CD4-positive, alpha-beta T cell treated with Interleukin-1 beta for 1 hour (primary cell): ENCODE measurements around the gene CAPN8.

Source experiments
- DNase-seq, 2 donors: peaks; one replicate each; pipeline ENCODE4 v3.0.0-alpha.2; 2020 to 2022

CAPN8 gene

DNA sequence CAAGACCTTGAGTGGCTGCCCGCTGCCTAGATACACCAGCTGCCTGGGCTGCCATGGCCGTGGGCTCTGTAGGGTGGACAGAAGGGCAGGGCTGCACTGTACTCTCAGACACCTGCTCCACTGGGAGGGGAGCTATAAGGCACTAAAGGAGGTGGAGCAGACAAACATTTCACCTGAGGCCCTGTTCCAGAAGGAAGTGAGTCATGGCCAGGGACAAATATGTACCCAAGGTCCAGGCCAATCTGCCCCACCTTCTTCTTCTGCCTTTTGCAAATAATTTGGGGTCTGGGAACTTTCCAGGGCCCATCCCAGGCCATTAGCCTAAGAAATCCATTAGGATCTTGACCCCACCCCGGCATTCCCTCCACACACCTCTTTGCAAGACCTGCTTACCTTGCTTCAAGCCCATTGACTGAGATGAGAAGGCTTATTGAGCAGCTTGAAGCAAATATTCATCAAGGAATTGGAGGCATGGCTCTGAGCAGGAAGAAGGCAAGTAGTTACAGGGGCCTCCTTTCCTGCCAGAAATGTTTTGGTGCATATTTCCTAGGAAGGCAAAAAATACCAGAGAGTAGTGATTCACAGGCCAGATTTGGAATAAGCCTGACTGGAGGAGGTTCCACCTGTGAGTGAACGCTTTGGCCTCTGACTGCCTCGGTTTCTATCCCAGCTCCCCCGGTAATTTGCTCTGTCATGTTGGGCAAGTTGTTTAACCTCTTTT, at the start of gene CAPN8:
CAPN8 (minus strand) TSS at position 110 of the 721 bp plus-strand sequence; CDS start at position 55, 55 bp downstream.
- no peak for DNase-seq

DNA sequence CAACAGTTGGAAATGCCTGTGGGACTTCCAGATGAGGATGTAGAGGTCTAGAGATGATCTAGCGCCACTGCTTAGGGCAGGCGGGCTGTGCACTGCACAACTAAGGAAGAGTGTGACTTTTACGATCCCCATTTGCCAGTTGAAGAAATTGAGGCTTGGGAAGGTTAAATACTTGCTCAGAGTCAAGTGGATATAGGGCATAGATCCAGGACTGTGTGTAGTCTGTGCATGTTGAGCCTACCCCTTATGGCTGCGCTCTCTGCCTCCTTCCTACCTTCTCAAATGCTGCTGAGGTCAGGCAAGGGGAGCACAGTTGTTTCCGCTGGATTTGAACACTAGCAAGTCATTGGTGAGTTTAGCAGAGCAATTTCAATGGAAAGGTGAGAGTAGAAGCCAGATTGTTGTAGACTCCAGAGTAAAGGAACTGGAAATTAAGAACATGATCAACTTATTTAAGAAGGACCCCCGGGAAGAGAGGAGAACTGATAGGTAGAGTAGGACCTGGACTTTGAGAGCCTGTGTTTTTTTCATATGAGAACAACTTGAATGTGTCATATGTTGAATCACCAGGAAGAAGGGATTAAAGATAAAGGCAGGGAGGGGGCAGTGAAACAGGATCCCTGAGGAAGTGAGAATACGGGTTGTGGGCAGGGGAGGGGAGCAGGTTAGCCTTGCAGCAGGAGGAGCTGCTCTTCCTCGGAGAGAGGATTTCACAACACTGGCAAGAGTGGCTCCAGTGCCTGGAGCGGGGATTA, 49.5 kb upstream of the CAPN8 start:
- DNase-seq, result peak in 1 of 2 donors; percentile 37

DNA sequence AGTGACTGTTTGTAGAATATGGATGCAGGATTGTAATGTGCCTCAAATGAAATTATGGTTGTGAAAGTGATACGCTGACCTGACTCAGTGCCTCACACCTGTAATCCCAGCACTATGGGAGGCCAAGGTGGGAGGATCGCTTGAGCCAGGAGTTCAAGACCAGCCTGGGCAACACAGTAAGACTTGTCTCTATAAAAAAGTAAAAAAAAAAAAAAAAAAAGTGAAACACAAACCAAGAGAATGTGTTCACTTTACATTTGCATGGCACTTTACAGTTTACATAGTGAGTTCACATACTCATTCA, 48.9 kb upstream of the CAPN8 start:
- DNase-seq, result no peak

DNA sequence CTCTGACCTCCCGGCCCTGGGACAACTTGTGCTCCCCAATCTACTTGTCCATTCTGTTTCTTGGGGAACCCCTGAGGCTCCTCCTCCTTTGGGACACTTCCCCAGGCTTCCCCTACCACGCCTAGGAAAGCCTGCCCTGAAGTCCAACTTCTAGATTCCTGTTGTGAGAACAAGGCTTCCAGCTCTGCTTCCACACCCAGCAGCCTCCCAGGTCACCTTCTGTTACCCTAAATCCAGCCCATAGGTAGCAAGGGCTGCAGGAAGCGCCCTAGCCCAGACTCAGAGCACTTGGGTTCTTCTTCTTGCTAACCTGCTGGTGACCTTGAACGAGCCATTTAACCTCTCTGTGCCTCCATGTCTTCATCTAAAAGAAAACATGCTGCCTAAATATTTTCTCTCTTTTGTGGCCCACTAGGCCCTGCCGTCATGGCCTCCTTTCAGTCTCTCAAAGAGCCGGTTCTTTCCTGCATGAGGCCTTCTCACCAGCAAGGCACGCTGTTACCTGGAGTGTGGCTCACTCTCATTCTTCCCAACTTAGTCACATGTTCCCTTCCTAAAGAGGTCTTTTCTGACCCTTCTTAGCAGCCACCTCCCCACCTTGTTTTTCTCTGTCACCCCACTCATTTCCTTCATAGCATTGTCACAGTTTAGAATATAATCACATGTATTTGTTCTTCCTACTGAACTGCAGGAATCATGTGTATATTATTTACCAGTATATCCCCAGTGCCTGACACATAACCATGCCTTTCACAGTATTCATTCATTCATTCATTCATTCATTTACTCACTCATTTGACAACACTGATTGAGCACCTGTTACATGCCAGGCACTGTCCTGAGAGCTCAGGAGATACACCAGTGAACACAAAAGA, 48.3 kb upstream of the CAPN8 start:
- DNase-seq, result peak; percentile 6 to 20

DNA sequence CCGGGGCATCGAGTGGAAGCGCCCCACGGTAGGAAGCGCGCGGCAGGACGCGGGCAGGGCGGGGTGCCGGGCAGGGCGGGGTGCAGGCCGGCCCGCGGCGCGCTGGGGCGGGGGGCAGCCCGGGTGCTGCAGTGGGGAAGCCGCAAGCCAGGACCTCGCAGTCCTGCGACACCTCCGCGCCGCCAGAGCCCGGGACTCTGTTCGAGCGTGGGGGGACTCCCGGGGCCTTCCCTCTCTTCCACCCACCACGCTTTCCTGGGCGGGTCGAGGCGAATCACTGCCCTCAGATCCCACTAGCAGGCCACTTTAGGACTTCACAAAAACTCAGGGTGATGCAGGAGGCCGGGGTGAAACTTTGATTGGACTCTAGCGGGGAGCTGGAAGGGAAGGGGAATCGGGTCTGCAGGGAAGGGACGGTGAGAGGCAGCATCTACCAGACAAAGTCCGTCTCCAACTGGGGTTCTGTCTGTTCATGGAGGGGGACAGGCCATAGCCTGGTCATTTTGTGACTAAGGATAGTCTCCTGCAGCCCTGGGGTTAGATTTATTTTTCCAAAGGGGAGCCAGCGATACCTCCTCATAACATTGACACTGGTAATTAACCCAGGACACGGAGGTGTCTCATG, 47.5 kb upstream of the CAPN8 start:
- peak; percentile 36 to 40 for DNase-seq

DNA sequence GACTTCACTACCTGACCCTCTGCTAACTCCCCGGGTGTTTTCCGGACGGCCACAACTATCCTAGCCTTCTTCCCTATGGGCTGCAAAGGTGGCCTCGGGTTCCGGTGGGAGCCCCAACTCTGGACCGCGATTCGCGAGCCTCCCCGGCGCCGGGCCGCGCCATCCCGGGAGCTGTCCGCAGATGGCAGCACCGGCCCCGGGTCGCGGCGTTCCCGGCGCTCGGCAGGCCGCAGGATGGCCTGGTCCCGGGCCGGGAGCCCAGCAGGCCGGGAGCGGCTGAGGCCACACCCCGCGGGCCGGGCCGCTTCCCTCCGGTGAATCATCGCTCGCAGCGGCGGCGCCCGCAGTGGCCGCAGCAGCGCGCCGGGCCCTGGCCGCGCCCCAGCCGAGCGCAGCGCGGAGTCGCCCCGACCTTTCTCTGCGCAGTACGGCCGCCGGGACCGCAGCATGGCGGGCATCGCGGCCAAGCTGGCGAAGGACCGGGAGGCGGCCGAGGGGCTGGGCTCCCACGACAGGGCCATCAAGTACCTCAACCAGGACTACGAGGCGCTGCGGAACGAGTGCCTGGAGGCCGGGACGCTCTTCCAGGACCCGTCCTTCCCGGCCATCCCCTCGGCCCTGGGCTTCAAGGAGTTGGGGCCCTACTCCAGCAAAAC, 46.8 kb upstream of the CAPN8 start, which contains the start of gene CAPN2:
CAPN2 (plus strand) TSS at position 346 of the 656 bp plus-strand sequence; CDS start at position 448, 102 bp downstream.
- peak; percentile 64 to 72 for DNase-seq

DNA sequence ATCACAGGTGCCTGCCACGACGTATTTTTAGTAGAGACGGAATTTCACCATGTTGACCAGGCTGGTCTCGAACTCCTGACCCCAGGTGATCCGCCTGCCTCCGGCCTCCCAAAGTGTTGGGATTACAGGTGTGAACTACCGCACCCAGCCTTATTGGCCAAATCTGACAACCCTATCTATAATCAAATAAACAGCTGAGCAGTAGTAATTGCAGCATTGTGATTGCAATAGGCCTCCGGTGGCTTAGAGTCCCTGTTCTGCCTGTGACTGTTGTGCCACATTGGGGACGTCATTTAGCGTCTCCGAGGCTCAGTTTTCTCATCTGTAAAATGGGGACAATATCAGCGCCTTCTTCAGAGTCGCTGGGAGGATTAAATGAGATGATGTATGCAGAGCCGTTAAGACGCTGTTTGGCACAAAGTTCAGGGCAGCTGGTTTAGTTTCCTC, 46.3 kb upstream of the CAPN8 start:
- DNase-seq, result no peak

DNA sequence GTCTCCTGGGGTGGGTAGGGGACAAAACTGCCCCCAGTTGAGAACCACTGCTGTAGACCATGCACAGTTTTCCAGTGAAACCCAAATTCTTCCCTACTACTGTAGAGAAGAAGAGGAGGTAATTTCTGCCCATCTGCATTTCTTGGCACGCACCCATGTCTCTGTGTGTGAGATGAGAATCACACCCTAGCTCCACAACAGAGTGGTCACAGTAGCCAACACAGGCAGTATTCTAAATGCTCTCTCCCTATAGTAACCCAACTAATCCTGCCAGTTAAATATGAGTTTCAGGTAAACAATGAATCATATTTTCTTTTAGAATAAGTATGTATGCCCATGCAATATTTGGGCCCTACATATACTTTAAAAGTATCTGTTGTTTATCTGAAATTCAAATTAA, 45.7 kb upstream of the CAPN8 start:
- no peak for DNase-seq

DNA sequence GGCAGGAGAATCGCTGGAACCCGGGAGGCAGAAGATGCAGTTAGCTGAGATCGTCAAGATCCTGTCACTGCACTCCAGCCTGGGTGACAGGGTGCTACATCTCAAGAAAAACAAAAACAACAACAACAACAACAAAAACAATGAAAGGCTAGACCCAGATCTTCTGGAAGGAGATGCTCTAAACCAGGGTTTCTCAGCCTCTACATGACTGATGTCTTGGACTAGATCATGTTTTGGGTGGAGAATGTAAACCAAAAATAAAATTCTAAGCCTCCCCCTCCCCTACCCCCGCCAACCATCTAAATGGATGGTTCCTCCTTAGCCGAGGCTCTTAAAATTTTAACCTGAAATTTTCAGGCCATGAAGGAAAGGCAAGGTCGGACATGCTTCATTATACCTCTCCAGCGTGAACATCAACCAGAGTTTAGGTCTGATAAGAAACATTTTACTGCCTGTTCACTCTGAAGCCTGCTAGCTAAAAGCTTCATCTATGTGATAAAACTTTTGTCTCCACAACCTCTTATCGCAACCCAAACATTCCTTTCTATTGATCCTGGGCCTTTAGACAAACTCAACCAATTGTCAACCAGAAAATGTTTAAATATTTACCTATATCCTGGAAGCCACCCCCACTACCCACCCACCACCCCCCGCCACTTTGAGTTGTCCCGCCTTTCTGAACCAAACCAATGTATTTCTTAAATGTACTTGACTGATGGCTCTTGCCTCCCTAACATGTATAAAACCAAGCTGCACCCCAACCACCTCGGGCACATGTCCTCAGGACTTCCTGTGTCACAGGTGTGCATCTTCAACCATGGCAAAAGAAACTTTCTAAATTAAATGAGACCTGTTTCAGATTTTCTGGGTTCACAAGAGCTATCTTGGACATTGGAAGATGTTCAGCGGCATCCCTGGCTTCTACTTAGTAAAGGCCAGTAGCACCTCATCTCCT, 45.0 kb upstream of the CAPN8 start:
- DNase-seq, result no peak

DNA sequence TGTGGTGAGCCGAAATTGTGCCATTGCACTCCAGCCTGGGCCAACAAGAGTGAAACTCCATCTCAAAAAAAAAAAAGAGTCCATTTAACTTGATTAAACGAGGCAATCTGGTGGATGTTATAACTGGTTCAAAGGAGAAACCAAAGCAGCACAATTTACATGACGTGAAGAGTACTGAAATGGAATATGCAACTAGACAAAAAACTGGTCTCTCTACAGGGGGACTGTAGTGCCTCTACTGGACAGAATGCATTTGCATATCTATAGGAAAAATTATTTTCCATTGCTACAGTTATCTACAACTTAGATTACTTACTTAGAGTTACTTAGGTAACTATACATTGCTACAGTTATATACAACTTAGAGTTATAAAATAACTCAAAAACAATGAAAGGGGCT, 44.1 kb upstream of the CAPN8 start:
- no peak for DNase-seq

DNA sequence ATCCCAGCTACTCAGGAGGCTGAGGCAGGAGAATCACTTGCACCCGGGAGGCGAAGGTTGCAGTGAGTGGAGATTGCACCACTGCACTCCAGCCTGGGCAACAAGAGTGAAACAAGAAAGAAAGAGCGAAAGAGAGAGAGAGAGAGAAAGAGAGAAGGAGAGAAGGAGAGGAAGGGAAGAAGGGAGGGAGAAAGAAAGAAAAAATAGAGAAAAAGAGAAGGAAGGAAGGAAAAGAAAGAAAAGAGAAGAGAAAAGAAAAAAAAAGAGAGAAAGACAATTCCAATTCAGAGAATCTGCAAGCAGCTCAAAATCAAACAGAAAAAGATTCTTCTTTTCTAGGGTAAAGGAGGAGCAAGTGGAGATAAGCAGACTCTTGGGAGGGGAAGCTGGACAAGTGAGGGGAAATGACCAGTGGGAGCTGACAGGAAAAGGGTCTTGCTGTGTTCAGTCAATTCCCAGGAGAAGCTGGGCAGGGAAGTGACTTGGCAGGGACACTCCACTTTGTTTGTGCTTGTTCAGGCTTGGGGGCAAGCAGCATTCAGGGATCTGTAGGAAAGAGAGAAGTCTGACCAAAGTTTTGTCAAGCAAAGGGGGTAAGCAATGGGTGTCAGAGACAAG, 43.3 kb upstream of the CAPN8 start:
- DNase-seq, result no peak

DNA sequence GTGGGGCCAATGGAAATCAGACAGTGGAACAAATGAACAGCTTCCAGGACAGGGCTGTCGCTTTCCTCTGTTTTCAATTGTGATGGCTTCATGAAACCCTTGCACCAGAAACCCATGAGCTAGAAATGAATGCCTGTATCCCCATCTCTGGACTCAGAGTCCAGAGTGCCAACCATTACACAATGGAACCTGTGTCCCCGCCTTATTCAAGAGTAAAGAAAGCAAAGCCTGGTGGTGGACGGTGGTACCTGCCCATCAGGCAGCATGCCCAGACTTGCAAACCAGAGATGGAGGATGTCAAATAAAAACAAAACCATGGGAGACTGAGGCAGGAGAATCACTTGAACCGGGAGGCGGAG, 42.5 kb upstream of the CAPN8 start:
- no peak for DNase-seq

DNA sequence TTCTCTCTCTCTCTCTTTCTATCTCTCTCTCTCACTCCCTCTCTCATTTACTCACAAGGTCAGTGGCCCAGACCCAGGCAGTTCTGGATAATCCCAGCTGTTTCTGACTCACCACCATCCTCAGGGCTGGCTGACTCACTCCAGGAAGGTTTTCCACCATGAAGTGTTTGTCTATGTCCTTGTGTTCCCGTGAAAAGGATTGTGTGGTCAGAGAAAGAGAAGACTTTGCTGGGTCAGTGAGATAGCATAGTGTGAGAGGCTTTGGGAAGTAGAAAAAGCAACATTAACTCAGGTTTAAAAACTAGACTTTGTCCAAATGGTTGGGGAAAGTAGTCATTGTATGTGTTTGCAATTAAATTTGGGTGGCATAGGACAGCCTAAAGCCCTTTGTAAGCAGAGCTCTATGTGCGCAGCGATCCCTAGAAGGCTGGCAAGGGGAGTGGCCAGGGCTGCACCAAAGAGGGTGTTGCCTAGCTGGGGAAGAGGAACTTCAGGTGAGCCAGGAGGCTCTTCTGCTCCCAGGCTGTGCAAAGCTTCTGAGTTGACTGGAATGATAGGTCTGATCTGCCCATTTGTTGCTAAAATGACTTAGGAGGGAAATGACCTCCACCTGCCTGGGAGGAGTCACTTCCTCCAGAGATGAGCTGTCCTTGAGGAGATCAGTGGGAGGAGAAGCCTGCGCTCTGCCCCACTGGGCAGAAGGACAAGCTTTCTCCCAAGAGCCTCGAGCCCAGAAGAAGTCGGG, 41.9 kb upstream of the CAPN8 start:
- no peak for DNase-seq

DNA sequence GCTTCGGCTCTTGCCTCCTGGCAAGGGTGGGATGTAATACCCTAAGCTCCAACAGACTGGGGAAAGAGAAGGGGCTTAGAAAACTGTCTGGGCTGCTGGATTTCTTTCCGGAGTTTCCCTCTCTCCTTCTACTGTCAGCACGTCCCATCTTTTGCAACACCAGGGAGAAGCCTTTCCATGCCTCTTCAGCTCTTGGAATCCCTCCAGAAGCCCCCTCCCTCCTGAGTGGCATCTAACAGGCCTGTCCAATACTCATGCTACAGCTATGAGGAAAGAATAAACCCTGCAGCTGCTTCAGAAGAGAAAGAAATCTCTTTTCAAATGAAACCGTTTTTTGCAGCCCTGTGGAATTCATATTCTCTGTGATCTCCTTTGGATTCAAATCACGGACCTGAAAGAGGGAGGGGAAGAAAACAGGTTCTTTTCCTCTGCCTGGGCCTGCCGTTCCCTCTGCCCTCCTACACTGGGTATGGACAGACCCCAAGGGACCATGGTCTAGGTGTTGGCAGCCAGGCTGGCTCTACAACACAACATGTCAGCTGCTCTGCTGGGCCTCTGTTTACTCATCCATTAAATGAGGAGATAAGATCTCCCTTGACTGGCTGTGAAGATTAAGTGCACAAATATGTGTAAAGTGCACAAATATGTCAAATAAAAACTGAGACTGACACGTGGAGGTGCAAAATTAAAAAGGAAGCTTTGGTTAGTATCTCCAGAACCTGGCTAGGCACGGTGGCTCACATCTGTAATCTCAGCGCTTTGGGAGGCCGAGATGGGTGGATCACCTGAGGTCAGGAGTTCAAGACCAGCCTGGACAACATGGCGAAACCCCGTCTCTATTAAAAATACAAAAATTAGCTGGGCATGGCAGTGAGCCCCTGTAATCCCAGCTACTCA, 40.8 kb upstream of the CAPN8 start:
- DNase-seq, result no peak

DNA sequence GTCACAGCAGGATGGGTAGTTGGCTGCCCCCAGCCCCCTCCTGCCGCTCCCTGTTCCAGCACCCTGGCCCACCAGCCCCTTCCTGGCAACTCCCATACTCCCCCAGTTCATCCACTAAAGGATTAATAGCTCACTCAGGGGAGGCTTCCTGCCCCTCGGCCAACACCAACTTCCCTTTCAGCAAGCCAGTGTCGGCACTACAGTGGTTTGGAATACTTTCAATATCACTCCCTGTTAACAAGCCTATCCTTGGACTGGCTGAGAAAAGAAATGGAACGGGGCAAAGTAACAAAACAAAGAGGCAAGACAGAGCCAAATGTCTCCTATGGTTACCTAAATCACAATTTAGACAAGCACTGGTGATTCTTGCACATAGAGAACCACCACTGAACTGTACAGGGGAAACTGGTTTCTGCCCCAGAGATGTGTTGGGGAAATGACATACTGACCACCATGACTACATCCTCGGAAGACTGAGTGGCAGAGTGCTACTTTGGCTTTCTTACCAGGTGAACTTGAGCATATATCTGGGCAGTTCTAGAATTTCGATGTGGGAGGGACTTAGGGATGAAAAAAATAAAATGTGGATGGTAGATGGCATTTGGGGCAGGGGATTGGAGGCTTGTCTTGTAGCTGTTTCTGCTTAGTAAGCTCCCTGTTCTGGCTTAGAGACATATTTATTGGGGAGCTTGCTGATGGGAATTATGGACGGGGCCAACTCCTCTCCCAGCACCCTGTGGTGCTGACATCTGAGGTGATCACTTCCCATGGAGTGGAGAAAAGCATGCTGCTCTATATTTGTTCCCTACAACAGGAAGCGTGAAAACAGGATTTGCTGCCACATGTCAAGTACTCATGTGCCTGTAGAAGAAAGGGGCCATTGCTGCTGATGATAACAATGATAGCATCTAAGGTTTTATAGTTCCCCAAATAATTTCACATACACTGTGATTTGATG, 39.7 kb upstream of the CAPN8 start:
- no peak for DNase-seq

DNA sequence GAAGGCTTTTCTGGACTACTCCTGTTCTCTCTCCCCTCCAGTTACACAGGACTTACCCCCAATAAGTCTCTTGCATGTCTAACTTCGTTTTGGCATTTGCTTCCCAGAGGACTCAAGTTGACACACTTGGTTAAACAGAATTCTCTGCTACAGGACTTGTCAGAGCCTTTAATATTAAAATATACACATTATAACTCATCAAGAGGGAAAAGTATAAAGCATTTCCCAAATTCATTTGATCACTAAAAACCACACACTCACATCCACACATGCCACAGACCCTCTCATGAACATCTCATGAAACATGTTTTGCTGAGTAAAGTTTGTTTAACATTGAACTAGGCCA, 38.1 kb upstream of the CAPN8 start:
- no peak for DNase-seq

DNA sequence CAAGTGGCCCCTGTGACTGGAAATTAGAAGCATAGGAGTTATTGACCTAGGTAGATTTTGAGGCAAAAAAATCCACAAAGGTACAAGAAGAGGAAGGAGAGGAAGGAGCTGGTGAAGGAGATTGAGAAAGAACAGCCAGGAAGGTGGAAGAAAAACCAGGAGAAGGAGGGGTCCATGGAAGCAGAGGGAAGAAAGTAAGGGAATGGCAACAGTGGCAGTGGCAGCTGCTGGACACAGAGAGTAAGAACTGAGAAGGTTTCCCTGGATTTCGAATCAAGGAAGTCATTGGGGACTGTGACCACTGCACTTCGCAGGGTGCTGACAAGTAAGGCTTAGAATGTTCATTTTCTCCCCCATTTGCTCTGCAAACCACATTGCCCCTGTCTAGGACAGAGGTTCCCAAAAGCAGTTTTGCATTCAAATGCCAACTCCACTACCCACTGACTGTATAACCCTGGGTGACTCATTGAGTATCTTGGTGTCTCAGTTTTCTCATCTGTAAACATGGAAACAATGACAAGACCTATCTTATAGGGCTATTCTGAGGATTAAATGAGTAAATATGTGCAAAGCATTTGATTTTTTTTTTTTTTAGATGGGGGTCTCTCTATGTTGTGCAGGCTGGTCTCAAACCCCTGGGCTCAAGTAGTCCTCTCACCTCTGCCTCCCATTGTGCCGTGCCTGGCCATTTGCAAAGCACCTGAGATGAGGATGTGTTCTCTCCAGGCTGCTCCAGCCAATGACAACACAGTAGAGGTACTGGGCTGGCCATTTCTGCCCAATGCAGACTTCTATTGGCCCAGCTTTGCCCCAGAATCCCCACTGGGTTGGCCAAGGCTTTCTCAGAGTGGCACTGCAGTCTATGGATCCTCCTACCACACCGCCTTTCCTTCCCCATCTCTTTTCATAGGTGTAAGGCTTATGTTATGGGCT, 37.5 kb upstream of the CAPN8 start:
- no peak for DNase-seq
